ENCODE results near the gene CD160. TPM values are rescaled to one million over a fixed set of nuclear protein-coding genes. Genes with fewer than 3 reads are reported as not detected.
A peak's percentile ranks its signal among the peaks of the same experiment; 100 is the strongest.

CD160 gene
- total RNA-seq, 1 experiment from 2014 or later = not detected

GRCh38 chr1:145785547-145785946 lies 66.2 kb downstream of the CD160 start:
- H2BK20ac ChIP-seq (ENCODE audit: low read depth, low read length, poor library complexity, severe bottlenecking) = no peak overlapping the region
- no peaks in the 10 kb centered on the region for H3K9me3 Mint-ChIP-seq
- WGBS (ENCODE audit: extremely low coverage, insufficient read length, low lambda C conversion rate) = no CpG with 5 or more reads among the region's 1 CpG
- H3K9me3 ChIP-seq (ENCODE audit: control insufficient read depth, low read depth, low read length) = no peaks in the 10 kb centered on the region
- no peak overlapping the region for H3K4me3 Mint-ChIP-seq
- H3K79me1 ChIP-seq (ENCODE audit: insufficient read depth, low read depth, low read length, poor library complexity, severe bottlenecking) = no peaks in the 10 kb centered on the region
- H4K91ac ChIP-seq (ENCODE audit: insufficient read length, low read depth, low read length) = no peak overlapping the region
- H3K4me1 ChIP-seq (ENCODE audit: insufficient read depth, low read length) = no peaks in the 10 kb centered on the region
- no peak overlapping the region for H4K5ac ChIP-seq (ENCODE audit: insufficient read length, low read depth, low read length)
- no peak overlapping the region for H2BK5ac ChIP-seq (ENCODE audit: insufficient read length, low read length)
- H3K27ac Mint-ChIP-seq = peak overlapping the region in 2 of 3 experiments; percentile 34 to 36; a peak in 2 of 7 replicates
- no peak overlapping the region for H3K4me2 ChIP-seq (ENCODE audit: insufficient read depth, insufficient read length, low read length)
- no peak overlapping the region for H3K9ac ChIP-seq (ENCODE audit: extremely low read depth, insufficient read length, low read length)
- no peak overlapping the region for H2AFZ ChIP-seq (ENCODE audit: low read length)
- H3K27ac ChIP-seq (ENCODE audit: insufficient read length, low read depth, low read length) = no peak overlapping the region
- H2BK12ac ChIP-seq (ENCODE audit: insufficient read length, low read depth, low read length) = no peak overlapping the region
- no peak overlapping the region for H3K56ac ChIP-seq (ENCODE audit: insufficient read length, low read depth, low read length)
- peaks cover 0 to 15% (median 10%) of the 10 kb centered on the region in 3 experiments; a peak in 5 of 7 replicates for H3K36me3 Mint-ChIP-seq (ENCODE audit: insufficient read depth in 1 of 3, low read depth in 3 of 3)
- H4K20me1 ChIP-seq (ENCODE audit: control insufficient read depth, insufficient read depth, insufficient read length) = no peaks in the 10 kb centered on the region
- H3T11ph ChIP-seq (ENCODE audit: low read length) = no peak overlapping the region
- no peak overlapping the region for H3K14ac ChIP-seq (ENCODE audit: insufficient read depth, low read length)
- H2BK15ac ChIP-seq (ENCODE audit: low read depth, low read length) = no peak overlapping the region
- H4K8ac ChIP-seq (replicated peaks; ENCODE audit: insufficient read length, low read depth, low read length) = no peak overlapping the region
- no peaks in the 10 kb centered on the region for H3K79me2 ChIP-seq (ENCODE audit: insufficient read depth, low read length)
- H3K23ac ChIP-seq (ENCODE audit: insufficient read length, low read depth, low read length) = no peak overlapping the region
- H2BK120ac ChIP-seq (ENCODE audit: low read depth, low read length, poor library complexity, severe bottlenecking) = no peak overlapping the region
- no peak for TF ChIP-seq CTCF (conservative IDR thresholded peaks at IDR 0.05)
- no peak for DNase-seq
- H3K27me3 ChIP-seq (ENCODE audit: insufficient read depth, low read length) = no peaks in the 10 kb centered on the region
- H3K27me3 Mint-ChIP-seq (ENCODE audit: low read depth) = no peaks in the 10 kb centered on the region
- no peak overlapping the region for H3K4ac ChIP-seq (ENCODE audit: low read depth, low read length)
- no peaks in the 10 kb centered on the region for H3K23me2 ChIP-seq (ENCODE audit: insufficient read length, low read depth, low read length, poor library complexity, severe bottlenecking)
- H2AK5ac ChIP-seq (ENCODE audit: insufficient read length, low read length) = no peak overlapping the region
- H3K4me1 Mint-ChIP-seq = peaks cover 3 to 14% of the 10 kb centered on the region in 2 experiments; a peak in 2 of 4 replicates
- H3K18ac ChIP-seq (ENCODE audit: insufficient read length, low read depth, low read length) = no peak overlapping the region
